HL-60/S4 treated with retinoic acid at 250 ng/mL for 4 days and 3 days (cell line): ENCODE data around the gene GET4.
"Not testable (repeated sequence)": the region's sequence is repeated elsewhere in the genome, so short reads cannot be mapped to it uniquely, and the experiment has no call there.

Source experiments
- in situ Hi-C: fragments of 300-500 bp; cut with MboI; formaldehyde crosslinking; loops from 2 replicates; pipeline ENCODE4 v1.7.0; 2022; ENCODE audit warnings: low sequenced_read_pairs

GET4 gene

GRCh38 chr7:898460-898854, 22.1 kb downstream of the GET4 start:
- in situ Hi-C loops = no loop called here

- in situ Hi-C loops = no loop called here
Measured at GRCh38 chr7:898855-899681, 22.7 kb downstream of the GET4 start.

- in situ Hi-C loops = no loop called here
Measured at GRCh38 chr7:899806-900205, 23.5 kb downstream of the GET4 start.

GRCh38 chr7:900331-901040, 24.1 kb downstream of the GET4 start:
- in situ Hi-C loops = no loop called here

- in situ Hi-C loops = no loop called here
Measured at GRCh38 chr7:901041-901387, 24.7 kb downstream of the GET4 start.

GRCh38 chr7:901388-902154, 25.2 kb downstream of the GET4 start:
- in situ Hi-C loops = no loop called here

- in situ Hi-C loops = no loop called here
Measured at GRCh38 chr7:902996-903395, 26.6 kb downstream of the GET4 start.

GRCh38 chr7:903921-904755, 27.8 kb downstream of the GET4 start:
- in situ Hi-C loops = no loop called here

GRCh38 chr7:904847-905246, 28.5 kb downstream of the GET4 start:
- in situ Hi-C loops = no loop called here

GRCh38 chr7:906776-907157, 30.4 kb downstream of the GET4 start:
- in situ Hi-C loops = no loop called here

- in situ Hi-C loops = no loop called here
Measured at GRCh38 chr7:907158-907980, 31.0 kb downstream of the GET4 start.

GRCh38 chr7:908159-908581, 31.8 kb downstream of the GET4 start:
- in situ Hi-C loops = no loop called here

GRCh38 chr7:908591-909357, 32.4 kb downstream of the GET4 start:
- in situ Hi-C loops = not testable (repeated sequence)

- in situ Hi-C loops = no loop called here
Measured at GRCh38 chr7:909358-910329, 33.3 kb downstream of the GET4 start.

GRCh38 chr7:910441-910861, 34.1 kb downstream of the GET4 start:
- in situ Hi-C loops = no loop called here

GRCh38 chr7:910931-911431, 34.6 kb downstream of the GET4 start:
- in situ Hi-C loops = no loop called here

GRCh38 chr7:911791-912480, 35.6 kb downstream of the GET4 start:
- in situ Hi-C loops = no loop called here
